ELR (cell line): ENCODE measurements around the gene OR52I1.

ENCODE experiments used
- DNase-seq: peaks from one replicate; pipeline ENCODE4 v3.0.0-alpha.2; 2015; ENCODE audit warnings: low read depth

OR52I1 gene

GRCh38 chr11:4611986-4612385 lies 18.1 kb downstream of the OR52I1 start:
- no peak for DNase-seq

GRCh38 chr11:4615856-4616444 lies 22.1 kb downstream of the OR52I1 start:
- DNase-seq, result no peak

GRCh38 chr11:4619514-4619913 lies 25.7 kb downstream of the OR52I1 start:
- DNase-seq, result no peak

GRCh38 chr11:4626207-4627099 lies 32.6 kb downstream of the OR52I1 start:
- peak; percentile 83 for DNase-seq

GRCh38 chr11:4636136-4636535 lies 42.3 kb downstream of the OR52I1 start:
- no peak for DNase-seq

- DNase-seq, result peak; percentile 68
Measured at GRCh38 chr11:4636962-4637661, 43.3 kb downstream of the OR52I1 start, which contains the start of gene OR51D1. Gene OR51D1, plus strand, starts transcription at chr11:4637477. Its CDS starts 2,314 bp downstream, at chr11:4639791.

GRCh38 chr11:4637662-4638047 lies 43.8 kb downstream of the OR52I1 start:
- DNase-seq, result no peak

- DNase-seq, result no peak
Measured at GRCh38 chr11:4639931-4640330, 46.1 kb downstream of the OR52I1 start.

- DNase-seq, result no peak
Measured at GRCh38 chr11:4641501-4641900, 47.7 kb downstream of the OR52I1 start.

GRCh38 chr11:4642043-4642442 lies 48.2 kb downstream of the OR52I1 start:
- DNase-seq, result no peak

- DNase-seq, result no peak
Measured at GRCh38 chr11:4643076-4643475, 49.2 kb downstream of the OR52I1 start.

- no peak for DNase-seq
Measured at GRCh38 chr11:4643682-4644081, 49.8 kb downstream of the OR52I1 start, which contains the start of gene OR51E1. Gene OR51E1, plus strand, starts transcription at chr11:4643982. Its CDS starts 8,545 bp downstream, at chr11:4652527.

GRCh38 chr11:4644233-4644632 lies 50.4 kb downstream of the OR52I1 start:
- no peak for DNase-seq
